ENCODE results near the gene DNALI1.

DNALI1 gene

GRCh38 chr1:37602750-37603694 is 46.3 kb downstream of the DNALI1 start:
- peak; percentile 10 for DNase-seq (ENCODE audit: low read depth)

DNA sequence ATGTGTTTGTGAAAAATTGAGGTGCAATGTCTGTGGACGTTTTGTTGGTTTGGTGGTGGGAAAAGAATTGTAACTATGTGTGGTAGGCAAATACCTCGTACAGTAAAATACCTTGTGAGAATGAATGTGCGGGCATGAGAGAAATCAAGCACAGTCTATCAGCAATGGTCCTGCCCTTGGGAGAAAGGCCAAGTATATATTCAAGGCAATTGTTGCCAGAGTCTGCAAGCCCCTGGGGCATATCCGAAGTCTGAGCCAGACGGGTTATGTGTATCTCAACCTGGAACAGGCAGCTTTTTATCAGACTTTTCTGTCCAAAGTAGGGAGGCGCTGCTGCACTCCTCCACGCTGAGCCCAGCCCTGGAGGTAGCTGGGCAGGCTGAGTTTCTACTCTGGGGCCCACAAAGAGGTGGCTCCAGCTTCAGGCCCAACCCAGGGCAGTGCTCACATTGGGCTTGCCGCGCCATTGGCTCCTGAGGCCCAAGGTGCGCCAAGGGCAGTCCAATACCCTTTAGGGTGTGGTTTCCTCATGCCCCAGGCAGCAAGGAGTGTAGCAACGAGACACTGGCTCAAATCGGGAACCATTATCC is 48.4 kb downstream of the DNALI1 start:
- no peak for DNase-seq (ENCODE audit: low read depth)

- DNase-seq (ENCODE audit: low read depth), result no peak
Measured at GRCh38 chr1:37605806-37606474, 49.2 kb downstream of the DNALI1 start.

DNA sequence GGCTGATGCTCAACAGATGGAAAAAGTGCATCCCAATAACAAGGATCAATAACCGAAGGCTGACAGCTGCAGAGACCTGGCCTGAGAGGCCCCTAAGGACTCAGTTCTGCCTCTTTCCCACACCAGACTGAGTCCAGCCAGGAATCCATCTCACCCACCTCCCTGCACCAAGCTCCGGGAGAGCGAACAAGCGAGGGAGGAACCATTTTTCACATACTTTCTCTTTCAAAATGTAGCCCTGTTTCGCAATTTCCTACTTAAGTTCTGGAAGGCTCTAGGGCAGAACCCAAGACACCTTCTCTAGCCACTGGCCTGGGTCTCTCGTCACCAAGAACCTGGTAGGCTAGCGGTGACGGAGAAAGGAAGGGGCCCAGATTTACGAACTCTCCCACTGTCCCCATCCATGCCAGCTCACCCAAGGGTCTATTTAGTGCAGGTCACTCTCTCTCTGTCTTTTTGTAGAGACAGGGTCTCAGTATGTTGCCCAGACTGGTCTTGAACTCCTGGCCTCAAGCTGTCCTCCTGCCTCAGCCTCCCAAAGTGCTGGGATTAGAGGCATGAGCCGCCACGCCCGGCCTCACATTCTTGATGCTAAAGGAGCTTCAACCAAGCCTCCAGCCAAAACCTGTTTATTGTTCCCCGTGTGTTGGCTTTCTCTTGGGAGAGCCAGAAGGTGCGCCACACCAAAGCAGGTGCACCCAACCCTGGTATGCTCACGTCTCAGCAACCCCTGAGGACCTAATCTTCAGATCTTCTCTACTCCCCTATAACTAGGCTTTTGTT is 49.9 kb downstream of the DNALI1 start:
- DNase-seq (ENCODE audit: low read depth), result no peak

DNA sequence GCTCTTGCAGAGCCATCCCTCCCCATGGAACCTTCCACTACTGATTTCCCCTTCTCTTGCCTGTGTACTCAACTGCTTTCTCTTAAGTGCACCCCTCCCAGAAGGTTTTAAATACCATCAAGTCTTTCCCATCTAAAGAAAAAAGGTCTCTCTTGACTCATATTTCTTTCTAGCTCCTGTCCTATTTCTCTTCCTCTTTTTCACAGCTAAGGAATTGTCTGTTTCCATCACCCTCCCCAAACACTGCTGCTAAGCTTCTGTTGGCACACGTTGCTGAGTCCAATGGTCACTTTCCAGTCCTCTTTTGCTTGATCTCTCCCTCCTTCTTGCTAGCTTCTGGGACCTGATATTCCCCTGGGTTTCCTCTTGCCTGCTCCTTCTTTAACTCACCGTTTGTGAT is 52.3 kb downstream of the DNALI1 start:
- no peak for DNase-seq (ENCODE audit: low read depth)

GRCh38 chr1:37609994-37610393 is 53.3 kb downstream of the DNALI1 start:
- no peak for DNase-seq (ENCODE audit: low read depth)

- DNase-seq (ENCODE audit: low read depth), result no peak
Measured at GRCh38 chr1:37612186-37612585, 55.4 kb downstream of the DNALI1 start.

DNA sequence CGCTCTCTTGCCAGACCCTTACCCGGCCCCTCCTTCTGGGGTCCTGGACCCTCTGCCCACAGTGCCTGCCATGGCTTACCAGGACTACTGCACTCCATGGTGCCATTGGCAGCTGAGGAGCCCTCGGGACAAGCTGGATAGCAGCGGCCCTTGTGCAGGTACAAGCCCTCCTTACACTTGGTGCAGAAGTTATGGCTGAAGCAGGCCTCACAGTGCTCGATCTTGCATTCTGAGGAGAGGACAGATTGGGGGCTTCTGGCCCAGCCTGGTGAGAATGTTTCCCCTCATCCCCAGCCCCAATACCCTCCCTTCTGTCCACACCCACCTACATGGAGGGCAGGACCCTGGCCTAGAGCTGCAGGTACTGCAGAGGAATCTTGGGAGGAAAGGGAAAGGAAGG is 57.4 kb downstream of the DNALI1 start:
- DNase-seq (ENCODE audit: low read depth), result no peak

DNA sequence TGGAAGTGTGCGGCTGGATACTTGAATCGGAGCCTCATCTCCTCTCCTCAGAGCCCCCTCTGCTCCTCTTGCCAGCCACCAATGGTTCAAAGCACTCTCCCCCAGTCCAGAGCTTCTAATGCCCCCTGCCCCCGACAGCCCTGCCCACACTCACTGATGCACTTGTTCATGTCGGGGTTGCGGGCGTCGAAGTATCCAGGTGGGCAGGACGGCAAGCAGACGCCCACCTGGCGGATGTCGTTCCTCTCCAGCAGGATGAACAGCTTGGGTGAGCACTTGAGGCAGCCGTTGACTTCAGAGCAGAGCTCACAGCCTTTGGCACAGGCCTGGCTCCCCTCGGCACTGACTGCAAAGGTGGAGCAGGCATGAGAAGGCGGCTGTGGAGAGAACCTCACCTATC is 59.6 kb downstream of the DNALI1 start:
- DNase-seq (ENCODE audit: low read depth), result no peak

All from stimulated activated CD8-positive, alpha-beta memory T cell treated with anti-CD3 and anti-CD28 coated beads, Interleukin-4, amount 100 ng/mL, for 24 hours (primary cell).